Activated CD8-positive, alpha-beta T cell treated with anti-CD3 and anti-CD28 coated beads for 36 hours (primary cell): ENCODE results near the gene CBFA2T3. TPM values are rescaled to one million over a fixed set of nuclear protein-coding genes. Genes with fewer than 3 reads are reported as not detected.

Experiments
- ATAC-seq: fragments of 200-7000 bp; cut with Tn5 transposase; one replicate; pipeline ENCODE4 v1.10.0; 2021; ENCODE audit warnings: mild to moderate bottlenecking, moderate library complexity
- CTCF ChIA-PET: fragments of 350-600 bp; sonication (Branson Sonifier 250); formaldehyde crosslinking; loops from one replicate; lab custom pipeline; 2021; ENCODE audit warnings: antibody characterized with exemption; lab: Charles Lee
- POLR2A ChIA-PET: fragments of 350-600 bp; sonication (Branson Sonifier 250); formaldehyde crosslinking; loops from one replicate; lab custom pipeline; 2021; ENCODE audit warnings: antibody characterized with exemption; lab: Charles Lee
- DNase-seq: peaks from one replicate; pipeline ENCODE4 v3.0.0-alpha.2; 2020
- H3K27ac Mint-ChIP-seq: one replicate; pipeline ENCODE4 v1.8.0; 2021; ENCODE audit warnings: mild to moderate bottlenecking, mixed read lengths
- H3K27me3 Mint-ChIP-seq: one replicate; pipeline ENCODE4 v1.8.0; 2021; ENCODE audit warnings: mixed read lengths
- H3K36me3 Mint-ChIP-seq: one replicate; pipeline ENCODE4 v1.8.0; 2021; ENCODE audit warnings: low read depth, mixed read lengths
- H3K4me1 Mint-ChIP-seq: one replicate; pipeline ENCODE4 v1.8.0; 2021; ENCODE audit warnings: low read depth, mixed read lengths
- H3K4me3 Mint-ChIP-seq: one replicate; pipeline ENCODE4 v1.8.0; 2021; ENCODE audit warnings: mild to moderate bottlenecking, moderate library complexity, mixed read lengths
- H3K9me3 Mint-ChIP-seq: one replicate; pipeline ENCODE4 v1.8.0; 2021; ENCODE audit warnings: mixed read lengths
- CTCF ChIP-seq: fragments of 200-600 bp; IDR thresholded peaks from one replicate; pipeline ENCODE4 v1.8.0; 2022; ENCODE audit warnings: antibody characterized with exemption, mild to moderate bottlenecking
- intact Hi-C: fragments of 100-400 bp; cut with micrococcal nuclease; formaldehyde crosslinking; loops from one replicate; pipeline ENCODE4 v1.10.0; 2022
- total RNA-seq, 2 experiments: library from RNA; stranded (reverse); gene quantifications; one replicate each; pipeline ENCODE4 v1.2.3, GENCODE V29; 2021

CBFA2T3 gene
- total RNA-seq, 2 experiments from 2014 or later: 0.14 to 0.34 TPM

GRCh38 chr16:88977812-88978607 is 1.0 kb upstream of the CBFA2T3 start:
- no peak for TF ChIP-seq CTCF
- Mint-ChIP-seq H3K27me3 (peaks cover 28% of the 10 kb centered on the region), H3K27ac (no peak overlapping the region), H3K9me3 (no peaks in the 10 kb centered on the region), H3K36me3 (no peaks in the 10 kb centered on the region), H3K4me1 (no peaks in the 10 kb centered on the region), H3K4me3 (no peak overlapping the region)
- intact Hi-C loops: no loop called here
- POLR2A ChIA-PET: interaction anchor here (0.5 to 0.7 kb wide), 2 partner anchors 9 to 13 kb away, joined by 3 read pairs; no protein-coding TSS in a partner anchor
- DNase-seq (no peak), ATAC-seq (no peak)
- CTCF ChIA-PET: no interaction called here

- no peak for ATAC-seq
Measured at GRCh38 chr16:88976366-88977017, 515 bp downstream of the CBFA2T3 start.

GRCh38 chr16:88975511-88976061 is 1.4 kb downstream of the CBFA2T3 start:
- no peak for ATAC-seq
- Mint-ChIP-seq H3K4me3 (no peak overlapping the region), H3K27me3 (peaks cover 29% of the 10 kb centered on the region), H3K9me3 (no peaks in the 10 kb centered on the region), H3K27ac (no peak overlapping the region), H3K4me1 (no peaks in the 10 kb centered on the region), H3K36me3 (no peaks in the 10 kb centered on the region)
- DNase-seq: no peak
- ChIA-PET POLR2A (no interaction called here), CTCF (no interaction called here)
- intact Hi-C loops: no loop called here
- no peak for TF ChIP-seq CTCF

More at GRCh38 chr16:88976366-88977017, 515 bp downstream of the CBFA2T3 start:
- ChIA-PET POLR2A (interaction anchor here (0.6 kb wide), 1 partner anchor 722 kb away, joined by 3 read pairs; no protein-coding TSS in a partner anchor), CTCF (no interaction called here)
- Mint-ChIP-seq H3K4me3 (no peak overlapping the region), H3K27me3 (peaks cover 28% of the 10 kb centered on the region), H3K9me3 (no peaks in the 10 kb centered on the region), H3K27ac (no peak overlapping the region), H3K4me1 (no peaks in the 10 kb centered on the region), H3K36me3 (no peaks in the 10 kb centered on the region)
- no peak for DNase-seq
- no peak for TF ChIP-seq CTCF
- intact Hi-C loops: no loop called here

GRCh38 chr16:88974916-88975215 is 2.1 kb downstream of the CBFA2T3 start:
- Mint-ChIP-seq H3K27ac (no peak overlapping the region), H3K4me1 (no peaks in the 10 kb centered on the region), H3K4me3 (no peak overlapping the region), H3K27me3 (peaks cover 30% of the 10 kb centered on the region), H3K36me3 (no peaks in the 10 kb centered on the region), H3K9me3 (no peaks in the 10 kb centered on the region)
- DNase-seq (no peak), ATAC-seq (no peak)
- ChIA-PET POLR2A (no interaction called here), CTCF (no interaction called here)
- intact Hi-C loops: no loop called here
- no peak for TF ChIP-seq CTCF
